ENCODE results near the gene MBP.

The MBP gene

DNA sequence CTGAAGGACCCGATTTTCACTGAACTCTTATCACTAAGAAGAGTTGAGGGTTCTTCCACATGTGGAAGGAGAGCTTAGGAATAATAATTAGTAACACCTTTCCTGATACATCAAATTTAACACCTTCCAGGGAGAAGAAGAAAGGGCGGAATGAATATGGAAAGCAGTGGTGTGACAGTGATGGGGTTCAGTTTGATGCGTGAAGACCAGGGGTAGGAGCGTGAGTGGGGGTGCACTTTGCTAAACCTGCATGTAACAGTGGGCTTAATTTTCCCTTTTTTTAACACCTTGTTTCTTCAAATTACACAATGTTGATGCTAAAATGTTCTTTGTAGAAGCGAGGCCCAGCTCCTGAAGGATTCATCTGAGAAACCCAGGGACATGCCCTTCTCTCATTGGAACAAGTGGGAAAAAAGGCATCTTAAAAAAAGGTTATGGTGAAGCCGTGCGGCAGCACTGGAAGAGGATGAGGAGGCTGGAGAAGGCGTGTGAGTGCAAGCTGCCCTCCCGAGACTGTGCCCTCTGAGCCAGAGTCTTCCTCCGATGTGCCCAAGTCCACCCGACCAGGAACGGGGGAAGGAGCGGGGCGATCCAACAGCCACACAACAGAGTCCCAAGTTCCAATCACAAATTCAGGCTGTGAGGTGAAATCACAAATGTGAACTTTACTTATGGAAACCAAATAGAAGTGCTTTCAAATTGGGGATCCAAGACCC is 80.8 kb downstream of the MBP start:
- no peak overlapping the region for H4K8ac ChIP-seq (ENCODE audit: low read depth, low read length)
- H3K27ac ChIP-seq (ENCODE audit: low read depth, low read length), result no peak overlapping the region
- H3K23ac ChIP-seq (ENCODE audit: low read length), result no peak overlapping the region
- no peak overlapping the region for H3K18ac ChIP-seq (ENCODE audit: low read length)
- H3K27me3 ChIP-seq (ENCODE audit: insufficient read depth, low read length, poor library complexity), result no peaks in the 10 kb centered on the region
- no peak overlapping the region for H2AK5ac ChIP-seq (ENCODE audit: low read length)
- H2BK15ac ChIP-seq (replicated peaks; ENCODE audit: low read depth), result no peak overlapping the region
- no peaks in the 10 kb centered on the region for H3K36me3 ChIP-seq (ENCODE audit: control insufficient read depth, insufficient read depth, low read length)
- H3K79me1 ChIP-seq (ENCODE audit: low read length), result no peaks in the 10 kb centered on the region
- H3K4me2 ChIP-seq (ENCODE audit: low read length), result no peak overlapping the region
- H3K4ac ChIP-seq (ENCODE audit: low read depth, low read length), result no peak overlapping the region
- no peak overlapping the region for H3K56ac ChIP-seq (ENCODE audit: low read length)
- no CpG with 5 or more reads among the region's 14 CpGs for WGBS (ENCODE audit: extremely low coverage, insufficient coverage, low lambda C conversion rate)
- H3K4me3 ChIP-seq (ENCODE audit: low read length), result no peak overlapping the region
- no peak overlapping the region for H4K5ac ChIP-seq (ENCODE audit: low read length)
- no peak for DNase-seq
- no peak overlapping the region for H2BK5ac ChIP-seq (ENCODE audit: low read length)
- H3K79me2 ChIP-seq (ENCODE audit: control insufficient read depth, insufficient read depth, low read length), result no peaks in the 10 kb centered on the region
- H3K4me1 ChIP-seq (ENCODE audit: control insufficient read depth, low read depth, low read length), result peaks cover 10% of the 10 kb centered on the region
- H3K9ac ChIP-seq (ENCODE audit: low read length), result no peak overlapping the region
- no peak overlapping the region for H2BK120ac ChIP-seq (ENCODE audit: low read depth, low read length)

- Histone ChIP-seq H2BK120ac (ENCODE audit: low read depth, low read length) (no peak overlapping the region), H3K18ac (ENCODE audit: low read length) (no peak overlapping the region), H2BK15ac (replicated peaks; ENCODE audit: low read depth) (no peak overlapping the region), H3K4me1 (ENCODE audit: control insufficient read depth, low read depth, low read length) (peaks cover 1% of the 10 kb centered on the region), H3K27ac (ENCODE audit: low read depth, low read length) (no peak overlapping the region), H3K9ac (ENCODE audit: low read length) (no peak overlapping the region), H3K4ac (ENCODE audit: low read depth, low read length) (no peak overlapping the region), H4K8ac (ENCODE audit: low read depth, low read length) (no peak overlapping the region), H3K56ac (ENCODE audit: low read length) (no peak overlapping the region), H2BK5ac (ENCODE audit: low read length) (no peak overlapping the region), H2AK5ac (ENCODE audit: low read length) (no peak overlapping the region), H3K4me2 (ENCODE audit: low read length) (no peak overlapping the region), H3K23ac (ENCODE audit: low read length) (no peak overlapping the region), H4K5ac (ENCODE audit: low read length) (no peak overlapping the region), H3K79me1 (ENCODE audit: low read length) (no peaks in the 10 kb centered on the region), H3K27me3 (ENCODE audit: insufficient read depth, low read length, poor library complexity) (no peaks in the 10 kb centered on the region), H3K79me2 (ENCODE audit: control insufficient read depth, insufficient read depth, low read length) (no peaks in the 10 kb centered on the region), H3K36me3 (ENCODE audit: control insufficient read depth, insufficient read depth, low read length) (no peaks in the 10 kb centered on the region), H3K4me3 (ENCODE audit: low read length) (no peak overlapping the region)
- no CpG with 5 or more reads among the region's 4 CpGs for WGBS (ENCODE audit: extremely low coverage, insufficient coverage, low lambda C conversion rate)
- no peak for DNase-seq
Measured at GRCh38 chr18:77049938-77050337, 82.6 kb downstream of the MBP start.

- Histone ChIP-seq H3K23ac (ENCODE audit: low read length) (no peak overlapping the region), H3K56ac (ENCODE audit: low read length) (no peak overlapping the region), H3K79me2 (ENCODE audit: control insufficient read depth, insufficient read depth, low read length) (no peaks in the 10 kb centered on the region), H3K18ac (ENCODE audit: low read length) (no peak overlapping the region), H2AK5ac (ENCODE audit: low read length) (no peak overlapping the region), H3K36me3 (ENCODE audit: control insufficient read depth, insufficient read depth, low read length) (no peaks in the 10 kb centered on the region), H3K4me3 (ENCODE audit: low read length) (no peak overlapping the region), H3K27ac (ENCODE audit: low read depth, low read length) (no peak overlapping the region), H4K8ac (ENCODE audit: low read depth, low read length) (no peak overlapping the region), H3K27me3 (ENCODE audit: insufficient read depth, low read length, poor library complexity) (no peaks in the 10 kb centered on the region), H3K4me2 (ENCODE audit: low read length) (no peak overlapping the region), H2BK5ac (ENCODE audit: low read length) (no peak overlapping the region), H2BK120ac (ENCODE audit: low read depth, low read length) (no peak overlapping the region), H2BK15ac (replicated peaks; ENCODE audit: low read depth) (no peak overlapping the region), H3K4ac (ENCODE audit: low read depth, low read length) (no peak overlapping the region), H3K79me1 (ENCODE audit: low read length) (no peaks in the 10 kb centered on the region), H3K4me1 (ENCODE audit: control insufficient read depth, low read depth, low read length) (peaks cover 1% of the 10 kb centered on the region), H3K9ac (ENCODE audit: low read length) (no peak overlapping the region), H4K5ac (ENCODE audit: low read length) (no peak overlapping the region)
- no peak for DNase-seq
- no CpG with 5 or more reads among the region's 8 CpGs for WGBS (ENCODE audit: extremely low coverage, insufficient coverage, low lambda C conversion rate)
Measured at GRCh38 chr18:77047803-77048419, 84.7 kb downstream of the MBP start.

DNA sequence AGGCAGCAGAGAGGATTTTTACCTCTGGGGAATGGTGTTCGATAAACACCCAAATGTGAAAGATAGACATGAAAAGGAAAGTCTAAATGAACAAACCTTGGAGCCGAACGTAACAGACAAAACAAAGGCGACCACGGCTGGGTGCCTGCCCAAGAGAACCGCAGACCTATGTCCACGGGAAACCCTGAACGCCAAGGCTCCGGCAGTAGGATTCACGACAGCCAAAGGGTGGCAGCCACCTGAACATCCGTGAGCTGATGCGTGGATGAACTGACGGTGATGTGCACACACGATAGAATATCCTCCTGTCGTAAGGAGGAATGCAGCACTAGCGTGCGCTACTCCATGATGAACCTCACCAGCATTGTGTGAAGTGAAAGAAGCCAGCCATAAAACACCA is 85.6 kb downstream of the MBP start:
- no peak overlapping the region for H3K4me2 ChIP-seq (ENCODE audit: low read length)
- no peak overlapping the region for H2BK15ac ChIP-seq (replicated peaks; ENCODE audit: low read depth)
- H3K9ac ChIP-seq (ENCODE audit: low read length), result no peak overlapping the region
- no peak overlapping the region for H3K4me3 ChIP-seq (ENCODE audit: low read length)
- H2AK5ac ChIP-seq (ENCODE audit: low read length), result no peak overlapping the region
- H3K23ac ChIP-seq (ENCODE audit: low read length), result no peak overlapping the region
- H2BK120ac ChIP-seq (ENCODE audit: low read depth, low read length), result no peak overlapping the region
- H3K27ac ChIP-seq (ENCODE audit: low read depth, low read length), result no peak overlapping the region
- no peaks in the 10 kb centered on the region for H3K27me3 ChIP-seq (ENCODE audit: insufficient read depth, low read length, poor library complexity)
- peaks cover 1% of the 10 kb centered on the region for H3K4me1 ChIP-seq (ENCODE audit: control insufficient read depth, low read depth, low read length)
- no peaks in the 10 kb centered on the region for H3K79me1 ChIP-seq (ENCODE audit: low read length)
- no peak overlapping the region for H4K8ac ChIP-seq (ENCODE audit: low read depth, low read length)
- H3K4ac ChIP-seq (ENCODE audit: low read depth, low read length), result no peak overlapping the region
- H4K5ac ChIP-seq (ENCODE audit: low read length), result no peak overlapping the region
- H3K79me2 ChIP-seq (ENCODE audit: control insufficient read depth, insufficient read depth, low read length), result no peaks in the 10 kb centered on the region
- WGBS (ENCODE audit: extremely low coverage, insufficient coverage, low lambda C conversion rate), result no CpG with 5 or more reads among the region's 17 CpGs
- no peak for DNase-seq
- H3K56ac ChIP-seq (ENCODE audit: low read length), result no peak overlapping the region
- no peaks in the 10 kb centered on the region for H3K36me3 ChIP-seq (ENCODE audit: control insufficient read depth, insufficient read depth, low read length)
- H3K18ac ChIP-seq (ENCODE audit: low read length), result no peak overlapping the region
- H2BK5ac ChIP-seq (ENCODE audit: low read length), result no peak overlapping the region

DNA sequence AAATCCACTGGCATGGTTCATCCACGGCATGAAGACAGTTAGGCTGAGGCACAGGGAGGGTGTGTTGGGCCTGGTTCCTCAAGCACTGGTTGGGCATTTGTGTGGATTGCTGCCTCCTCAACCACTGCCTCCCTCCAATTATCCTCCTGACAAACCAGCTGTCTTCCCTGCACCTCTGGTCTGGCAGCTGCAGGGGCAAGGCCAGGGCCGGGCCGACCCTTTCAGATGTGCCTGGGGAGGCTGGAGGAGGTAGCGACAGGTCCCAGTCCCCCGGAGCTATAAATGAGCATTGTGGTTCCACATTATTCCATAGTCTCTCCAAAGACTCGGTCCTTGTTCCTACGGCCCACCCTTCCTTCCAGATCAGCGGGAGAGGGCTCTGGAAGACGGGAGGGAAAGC is 86.2 kb downstream of the MBP start:
- Histone ChIP-seq H3K4me2 (ENCODE audit: low read length) (no peak overlapping the region), H2BK5ac (ENCODE audit: low read length) (no peak overlapping the region), H3K27ac (ENCODE audit: low read depth, low read length) (no peak overlapping the region), H3K36me3 (ENCODE audit: control insufficient read depth, insufficient read depth, low read length) (no peaks in the 10 kb centered on the region), H3K4me3 (ENCODE audit: low read length) (no peak overlapping the region), H3K79me2 (ENCODE audit: control insufficient read depth, insufficient read depth, low read length) (no peaks in the 10 kb centered on the region), H4K8ac (ENCODE audit: low read depth, low read length) (no peak overlapping the region), H3K9ac (ENCODE audit: low read length) (no peak overlapping the region), H2BK120ac (ENCODE audit: low read depth, low read length) (no peak overlapping the region), H2AK5ac (ENCODE audit: low read length) (no peak overlapping the region), H3K79me1 (ENCODE audit: low read length) (no peaks in the 10 kb centered on the region), H2BK15ac (replicated peaks; ENCODE audit: low read depth) (no peak overlapping the region), H3K4me1 (ENCODE audit: control insufficient read depth, low read depth, low read length) (no peaks in the 10 kb centered on the region), H3K56ac (ENCODE audit: low read length) (no peak overlapping the region), H3K27me3 (ENCODE audit: insufficient read depth, low read length, poor library complexity) (no peaks in the 10 kb centered on the region), H3K18ac (ENCODE audit: low read length) (no peak overlapping the region), H4K5ac (ENCODE audit: low read length) (no peak overlapping the region), H3K4ac (ENCODE audit: low read depth, low read length) (no peak overlapping the region), H3K23ac (ENCODE audit: low read length) (no peak overlapping the region)
- no CpG with 5 or more reads among the region's 9 CpGs for WGBS (ENCODE audit: extremely low coverage, insufficient coverage, low lambda C conversion rate)
- no peak for DNase-seq

DNA sequence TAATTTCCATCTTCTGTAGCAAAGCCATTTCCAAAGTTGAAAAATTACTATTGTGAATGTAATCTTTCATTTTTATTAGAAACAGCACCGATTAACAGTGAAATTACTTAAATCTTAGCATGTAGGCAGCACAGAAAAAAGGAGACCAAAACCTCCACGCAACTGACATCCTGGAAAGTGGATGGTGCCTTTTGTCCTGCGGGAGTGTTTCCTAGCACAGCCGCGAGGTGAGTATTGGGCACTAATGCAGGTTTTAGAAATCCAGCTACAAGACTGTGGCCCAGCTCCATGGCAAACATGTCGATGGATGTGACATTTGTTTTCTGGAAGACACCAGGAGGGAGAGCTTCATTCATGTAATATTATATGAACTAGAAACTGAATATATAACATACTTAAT is 86.9 kb downstream of the MBP start:
- Histone ChIP-seq H3K18ac (ENCODE audit: low read length) (no peak overlapping the region), H3K56ac (ENCODE audit: low read length) (no peak overlapping the region), H3K4me2 (ENCODE audit: low read length) (no peak overlapping the region), H3K4me1 (ENCODE audit: control insufficient read depth, low read depth, low read length) (no peaks in the 10 kb centered on the region), H2BK5ac (ENCODE audit: low read length) (no peak overlapping the region), H4K8ac (ENCODE audit: low read depth, low read length) (no peak overlapping the region), H3K79me2 (ENCODE audit: control insufficient read depth, insufficient read depth, low read length) (no peaks in the 10 kb centered on the region), H2BK120ac (ENCODE audit: low read depth, low read length) (no peak overlapping the region), H3K4me3 (ENCODE audit: low read length) (no peak overlapping the region), H4K5ac (ENCODE audit: low read length) (no peak overlapping the region), H3K9ac (ENCODE audit: low read length) (no peak overlapping the region), H3K79me1 (ENCODE audit: low read length) (no peaks in the 10 kb centered on the region), H3K27me3 (ENCODE audit: insufficient read depth, low read length, poor library complexity) (no peaks in the 10 kb centered on the region), H3K23ac (ENCODE audit: low read length) (no peak overlapping the region), H2BK15ac (replicated peaks; ENCODE audit: low read depth) (no peak overlapping the region), H2AK5ac (ENCODE audit: low read length) (no peak overlapping the region), H3K4ac (ENCODE audit: low read depth, low read length) (no peak overlapping the region), H3K27ac (ENCODE audit: low read depth, low read length) (no peak overlapping the region), H3K36me3 (ENCODE audit: control insufficient read depth, insufficient read depth, low read length) (no peaks in the 10 kb centered on the region)
- DNase-seq, result no peak
- WGBS (ENCODE audit: extremely low coverage, insufficient coverage, low lambda C conversion rate), result no CpG with 5 or more reads among the region's 6 CpGs

Data from mesendoderm (in vitro differentiated cells).